Raji (cell line): ENCODE results near the gene SEC24C.

Experiments used
- POLR2A ChIP-seq: IDR thresholded peaks from 2 replicates; pipeline ENCODE4 v1.6.1; 2011; ENCODE audit warnings: low read depth, low read length, control low read depth; ENCODE audit not compliant: insufficient read depth

The SEC24C gene

GRCh38 chr10:73796766-73797165, 52.6 kb downstream of the SEC24C start:
- no peak for TF ChIP-seq POLR2A

GRCh38 chr10:73797324-73798025, 53.3 kb downstream of the SEC24C start:
- no peak for TF ChIP-seq POLR2A

GRCh38 chr10:73798087-73798486, 53.9 kb downstream of the SEC24C start:
- no peak for TF ChIP-seq POLR2A

- TF ChIP-seq POLR2A = no peak
Observed at GRCh38 chr10:73798927-73799560, 54.9 kb downstream of the SEC24C start.

- no peak for TF ChIP-seq POLR2A
Observed at GRCh38 chr10:73799899-73800559, 55.9 kb downstream of the SEC24C start.

GRCh38 chr10:73800560-73801252, 56.5 kb downstream of the SEC24C start:
- no peak for TF ChIP-seq POLR2A

- no peak for TF ChIP-seq POLR2A
Observed at GRCh38 chr10:73801253-73801590, 57.0 kb downstream of the SEC24C start.

GRCh38 chr10:73802276-73802991, 58.3 kb downstream of the SEC24C start:
- TF ChIP-seq POLR2A = no peak

- TF ChIP-seq POLR2A = no peak
Observed at GRCh38 chr10:73803680-73804286, 59.6 kb downstream of the SEC24C start.

GRCh38 chr10:73806176-73806950, 62.2 kb downstream of the SEC24C start:
- TF ChIP-seq POLR2A = no peak

GRCh38 chr10:73807471-73807870, 63.3 kb downstream of the SEC24C start:
- TF ChIP-seq POLR2A = no peak

- no peak for TF ChIP-seq POLR2A
Observed at GRCh38 chr10:73808021-73808815, 64.0 kb downstream of the SEC24C start.
